Activated T-cell treated with anti-CD3 and anti-CD28 coated beads, Interleukin-2, amount 50 U/mL, for 48 hours (primary cell): Measurements from ENCODE around the gene SLC4A2.

Experiments used
- DNase-seq, 2 experiments: peaks; one replicate each; pipeline ENCODE4 v3.0.0-alpha.2; 2020

The SLC4A2 gene

DNA sequence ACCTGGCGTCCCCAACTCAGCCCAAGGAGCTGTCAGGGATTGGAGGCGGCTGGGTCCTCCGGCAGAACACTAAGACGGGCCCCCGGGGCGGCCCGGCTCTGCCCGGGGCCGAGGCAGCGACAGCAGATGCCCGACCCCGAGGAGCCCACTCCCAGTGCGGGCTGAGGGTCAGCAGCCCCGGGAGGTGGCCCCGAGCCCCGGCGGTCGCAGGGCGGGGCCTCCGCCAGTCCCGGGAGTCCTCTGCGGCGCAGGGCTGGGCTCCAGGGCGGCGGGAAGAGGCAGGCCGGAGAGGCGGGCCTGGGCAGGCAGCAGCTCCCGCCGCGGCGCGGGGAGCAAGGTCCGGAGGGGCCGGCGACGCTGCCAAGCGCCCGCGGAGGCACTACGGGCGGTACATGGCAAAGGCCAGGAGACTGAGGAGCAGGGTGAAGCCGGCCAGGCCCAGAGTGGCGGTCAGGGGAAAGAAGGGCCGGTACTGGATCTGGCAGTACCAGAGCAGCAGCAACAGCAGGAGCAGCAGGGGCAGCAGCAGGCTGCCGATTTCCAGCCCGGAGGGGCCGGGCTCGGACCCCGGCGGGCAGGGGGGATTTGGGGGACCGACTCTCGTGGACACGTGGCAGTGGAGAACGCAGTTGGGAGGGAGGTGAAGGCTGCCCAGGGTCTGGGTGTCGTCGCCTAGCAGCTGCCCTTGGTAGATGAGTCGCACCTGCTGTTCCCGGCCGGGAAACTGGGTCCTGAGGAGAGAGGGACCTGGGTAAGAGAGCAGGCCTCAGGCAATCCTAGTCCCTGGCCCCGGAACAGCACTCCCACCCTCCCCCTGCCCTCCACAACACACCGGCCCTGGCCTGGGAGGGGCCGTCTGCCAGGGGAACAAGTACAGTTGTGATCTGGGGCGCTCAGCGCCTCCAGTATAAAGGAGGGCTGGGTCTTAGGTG lies 22.0 kb downstream of the SLC4A2 start:
- DNase-seq, result no peak

DNA sequence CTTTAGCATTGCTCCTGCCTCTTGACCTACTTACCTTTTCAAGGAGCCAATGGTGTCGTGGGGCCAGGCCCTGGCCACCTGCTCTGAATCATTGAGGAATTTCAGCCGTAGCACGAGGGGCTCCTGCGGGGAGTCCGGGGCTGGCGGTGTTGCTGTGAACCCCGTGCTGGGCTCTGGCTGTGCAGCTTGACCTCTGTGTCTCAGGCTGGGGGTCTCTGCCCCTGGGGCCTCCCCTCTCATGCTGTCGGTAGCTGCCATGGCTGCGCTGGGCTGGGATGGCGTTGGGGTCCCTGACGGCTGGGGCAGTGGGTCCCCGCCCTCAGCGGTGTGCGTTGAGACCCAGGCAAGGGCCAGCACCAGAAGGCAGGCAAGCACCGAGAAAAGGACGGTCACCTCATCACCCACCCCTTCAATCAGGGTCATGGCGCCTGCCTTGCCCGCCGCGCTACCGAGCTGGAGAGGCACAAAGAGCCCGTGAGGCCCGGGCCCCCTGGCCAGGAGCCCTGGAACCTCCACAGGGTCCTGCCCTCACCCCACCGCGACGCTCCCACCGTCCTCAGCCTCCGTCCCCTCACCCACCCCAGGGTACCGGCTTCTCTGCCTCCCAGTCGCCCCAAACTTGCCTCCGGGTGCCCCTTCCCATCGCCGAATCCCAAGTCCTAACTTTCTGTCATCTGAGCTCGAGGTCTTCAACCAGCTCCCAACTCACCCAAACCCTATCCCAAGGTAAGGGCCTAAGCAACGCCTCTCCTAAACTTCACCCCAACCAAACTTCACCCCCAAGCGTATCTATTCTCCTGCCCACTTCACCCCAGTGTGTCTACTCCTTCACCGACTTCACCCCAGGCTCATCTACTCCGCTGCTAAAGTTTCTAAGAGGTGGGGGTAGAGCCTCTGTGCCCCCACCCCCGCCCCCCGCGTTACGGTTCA lies 23.0 kb downstream of the SLC4A2 start:
- DNase-seq, result no peak

DNA sequence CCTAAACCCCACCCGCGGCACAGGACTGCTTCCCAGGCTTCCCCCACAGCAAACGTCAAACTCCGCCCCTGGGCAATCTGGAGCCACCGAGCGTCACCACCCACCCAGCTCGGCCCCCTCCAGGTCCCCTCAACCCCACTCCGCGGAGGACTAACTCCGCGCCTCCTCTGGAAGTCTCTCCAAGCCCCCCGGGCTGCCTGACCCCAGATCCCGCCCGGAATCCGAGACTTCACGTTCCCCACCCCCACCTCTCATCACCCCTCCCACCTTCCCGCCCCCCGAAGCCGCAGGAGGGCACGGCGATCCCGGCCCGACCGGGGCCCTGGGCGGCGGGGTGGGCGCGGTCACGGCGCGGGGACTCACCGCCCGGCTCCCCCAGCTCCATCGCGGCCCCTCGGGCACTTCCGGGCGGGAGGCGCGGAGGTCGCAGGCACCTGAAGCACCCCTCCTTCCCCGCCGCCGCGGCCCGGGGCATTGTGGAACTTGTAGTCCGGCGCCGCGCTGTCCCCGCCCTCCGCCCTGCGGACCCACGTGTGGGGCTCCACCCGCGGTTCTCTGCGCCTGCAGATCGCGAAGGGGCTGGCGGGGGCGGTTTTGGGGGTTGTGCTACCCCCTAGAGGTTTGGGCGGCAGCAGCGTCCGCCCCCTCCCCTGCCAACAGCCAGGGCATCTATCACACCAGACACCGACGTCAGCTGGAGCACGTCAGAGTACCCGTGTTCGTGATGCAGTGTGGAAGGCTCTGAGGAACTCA lies 23.9 kb downstream of the SLC4A2 start, which contains the start of gene TMUB1:
Gene TMUB1 (minus strand): TSS at position 423 of the 753 bp plus-strand sequence. CDS start 930 bp downstream, outside the sequence.
- peak; percentile 86 to 89 for DNase-seq

DNA sequence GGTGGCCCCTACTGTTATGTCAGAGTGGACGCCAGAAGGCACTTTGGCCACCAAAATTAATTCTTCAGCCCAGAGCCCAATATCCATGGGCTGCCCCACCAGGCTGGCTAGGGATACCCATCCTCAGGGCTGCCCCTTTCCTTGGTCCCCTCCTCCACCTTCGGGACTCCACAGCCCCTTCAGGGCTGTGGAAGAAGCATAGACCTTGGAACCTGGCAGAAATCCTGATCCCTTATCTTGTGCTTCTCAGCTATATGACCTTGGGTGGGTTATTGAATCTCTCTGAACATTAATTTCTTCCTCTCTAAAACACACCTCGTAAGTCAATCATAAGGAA lies 24.4 kb downstream of the SLC4A2 start:
- DNase-seq, result no peak

DNA sequence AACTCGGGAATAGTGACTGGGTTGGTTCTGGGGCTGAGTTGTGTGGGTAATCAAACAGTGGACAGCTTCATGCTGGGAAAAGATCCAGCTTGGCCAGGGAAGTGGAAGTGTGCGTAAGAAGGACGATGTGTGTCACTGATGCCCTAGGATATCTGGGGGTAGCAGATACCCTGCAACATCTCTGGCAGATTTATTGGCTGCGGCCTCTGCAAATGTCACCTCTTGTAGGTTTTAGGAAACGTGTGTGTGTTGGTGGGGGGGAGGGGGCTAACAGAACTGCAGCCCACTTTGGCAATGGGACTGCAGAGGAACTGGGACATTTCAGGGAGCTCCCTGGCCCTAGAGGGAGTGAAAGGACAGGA lies 25.9 kb downstream of the SLC4A2 start:
- no peak for DNase-seq

DNA sequence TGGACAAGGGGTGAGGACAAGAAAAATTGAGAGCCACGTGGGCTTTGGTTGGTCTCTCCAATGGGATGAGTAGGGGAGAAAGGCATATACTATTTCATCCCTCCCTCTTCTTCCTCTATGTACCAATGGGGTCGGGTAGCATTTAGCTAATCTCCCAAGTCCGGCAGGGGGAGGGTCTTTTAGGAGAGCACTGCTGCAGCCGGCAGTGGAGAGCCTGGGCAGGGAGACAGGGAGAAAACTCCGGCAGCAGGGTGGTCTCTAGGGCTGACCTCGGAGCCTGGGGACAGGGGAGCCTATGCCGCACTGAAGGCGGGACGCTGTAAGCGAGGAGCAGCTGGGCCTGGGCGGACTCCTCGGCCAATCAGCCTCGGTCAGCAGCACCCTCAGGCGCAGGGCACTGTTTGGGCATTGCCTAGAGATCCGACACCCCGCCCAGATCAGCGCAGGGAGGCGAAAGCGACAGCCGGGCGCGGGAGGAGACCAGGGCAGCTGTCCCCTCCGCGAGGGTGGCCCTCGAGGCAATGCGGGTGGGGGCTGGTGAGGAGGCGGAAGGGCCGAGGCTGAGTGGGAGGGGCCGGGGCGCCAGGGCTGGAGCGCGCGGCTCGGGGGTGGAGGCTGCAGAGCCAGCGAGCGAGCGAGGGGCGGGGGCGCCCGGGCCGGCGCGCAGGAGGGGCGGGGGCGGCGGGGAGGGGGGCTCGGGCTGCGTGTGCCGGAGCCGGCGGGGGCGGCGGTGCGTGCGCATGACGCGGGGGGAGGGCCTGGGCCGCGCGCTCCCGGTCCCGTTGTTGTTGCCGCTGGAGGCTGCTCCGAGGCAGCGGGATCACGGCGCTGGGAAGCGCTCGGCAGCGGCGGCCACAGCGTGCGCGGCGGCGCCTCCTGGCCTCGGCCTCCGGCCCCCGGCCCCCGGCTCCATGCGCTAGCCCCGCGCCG lies 26.6 kb downstream of the SLC4A2 start, which contains the start of gene AGAP3:
Gene AGAP3 (plus strand): TSS at position 785 of the 930 bp plus-strand sequence. CDS start 267 bp downstream, outside the sequence.
- DNase-seq, result peak; percentile 57 to 68

DNA sequence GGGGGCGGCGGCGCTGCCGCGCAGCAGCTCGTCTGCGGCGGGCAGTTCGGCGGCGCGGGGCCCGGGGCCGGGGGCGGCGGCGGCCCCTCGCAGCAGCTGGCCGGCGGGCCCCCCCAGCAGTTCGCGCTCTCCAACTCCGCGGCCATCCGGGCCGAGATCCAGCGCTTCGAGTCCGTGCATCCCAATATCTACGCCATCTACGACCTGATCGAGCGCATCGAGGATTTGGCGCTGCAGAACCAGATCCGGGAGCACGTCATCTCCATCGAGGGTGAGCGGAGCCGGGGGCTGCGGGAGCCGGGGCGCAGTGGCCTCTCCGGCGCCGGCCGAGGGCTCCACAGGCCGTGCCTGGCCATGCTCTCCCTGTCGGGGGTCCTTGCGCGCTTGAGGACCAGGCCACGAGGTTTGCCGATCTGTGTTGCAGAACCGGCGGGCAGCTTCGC lies 27.4 kb downstream of the SLC4A2 start:
- DNase-seq, result peak; percentile 56 to 59

DNA sequence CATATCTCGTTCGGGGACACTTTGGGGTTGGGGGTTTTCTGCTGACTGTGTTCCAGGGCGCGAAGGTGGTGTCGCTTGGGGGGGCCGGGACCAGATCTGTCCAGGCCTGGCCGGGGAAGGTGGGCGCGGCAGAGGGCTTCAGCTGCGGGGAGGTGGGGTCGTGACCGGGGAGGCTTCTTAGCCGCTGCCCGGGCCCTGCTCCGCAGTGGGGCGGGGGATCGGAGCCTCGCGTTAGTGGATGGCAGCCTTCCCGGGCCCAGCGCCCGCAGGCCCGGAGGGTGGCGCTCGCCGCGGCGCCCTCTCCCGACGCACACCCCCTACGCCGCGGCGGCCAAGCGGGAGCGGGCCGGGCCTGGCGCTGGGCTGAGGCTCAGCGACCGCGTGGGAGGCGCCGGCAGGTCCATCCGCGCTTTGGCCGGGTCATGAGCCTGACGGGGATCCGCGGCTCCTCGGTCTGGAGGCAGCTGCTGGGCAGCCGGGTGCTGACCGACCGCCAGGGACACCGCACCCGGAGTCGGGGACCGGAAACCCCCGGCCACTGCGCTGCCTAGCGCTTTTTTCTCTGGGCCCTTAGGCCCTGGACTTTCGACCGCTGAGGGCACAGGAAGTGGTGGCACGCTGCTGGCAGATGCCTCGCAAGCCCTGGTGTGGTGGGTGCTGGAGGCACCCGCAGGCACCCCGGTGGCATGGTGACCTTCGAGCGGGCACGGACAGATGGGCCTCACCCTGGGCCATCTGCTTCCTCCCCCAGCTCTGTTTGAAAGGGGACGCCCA lies 28.0 kb downstream of the SLC4A2 start:
- peak; percentile 58 to 66 for DNase-seq

DNA sequence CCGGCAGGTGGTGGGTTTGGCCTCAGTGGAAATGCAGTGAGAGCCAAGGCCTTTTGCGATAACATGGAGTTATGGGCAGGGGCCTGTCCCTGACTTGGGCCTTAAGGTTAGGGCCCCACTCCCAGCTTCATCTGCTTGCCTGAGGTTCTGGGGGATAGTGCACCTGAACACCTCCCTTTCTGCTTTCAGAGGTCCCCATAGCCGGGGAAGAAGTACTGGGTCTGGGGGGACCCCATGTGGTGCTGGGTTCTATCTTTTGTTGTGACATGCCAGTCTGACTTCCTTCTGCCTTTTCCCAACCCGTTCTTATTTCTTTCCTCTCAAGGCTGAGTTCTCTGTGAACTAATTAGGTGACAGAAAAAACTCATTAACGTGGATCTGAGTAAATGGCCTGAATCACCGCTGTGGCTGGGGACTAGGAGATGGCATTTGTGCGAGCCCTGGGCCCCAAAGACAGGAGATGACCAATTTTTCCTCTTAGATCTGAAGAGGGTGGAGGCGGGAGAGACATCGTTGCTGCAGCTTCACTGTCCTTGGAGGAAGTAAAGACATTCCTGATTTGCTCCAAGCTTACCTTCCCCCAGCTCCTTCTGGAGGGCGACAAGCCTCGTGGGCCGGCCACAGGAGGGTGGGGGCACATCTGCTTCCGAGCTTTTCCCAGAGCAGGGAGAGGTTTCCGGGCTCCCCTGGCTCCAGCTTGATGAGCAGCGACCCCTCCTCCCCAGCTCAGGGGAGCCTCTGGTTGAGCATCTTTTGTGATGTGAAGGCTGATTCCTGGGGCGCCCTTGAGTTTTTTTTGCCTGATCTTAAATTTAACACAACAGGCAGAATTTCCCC lies 28.8 kb downstream of the SLC4A2 start:
- no peak for DNase-seq

DNA sequence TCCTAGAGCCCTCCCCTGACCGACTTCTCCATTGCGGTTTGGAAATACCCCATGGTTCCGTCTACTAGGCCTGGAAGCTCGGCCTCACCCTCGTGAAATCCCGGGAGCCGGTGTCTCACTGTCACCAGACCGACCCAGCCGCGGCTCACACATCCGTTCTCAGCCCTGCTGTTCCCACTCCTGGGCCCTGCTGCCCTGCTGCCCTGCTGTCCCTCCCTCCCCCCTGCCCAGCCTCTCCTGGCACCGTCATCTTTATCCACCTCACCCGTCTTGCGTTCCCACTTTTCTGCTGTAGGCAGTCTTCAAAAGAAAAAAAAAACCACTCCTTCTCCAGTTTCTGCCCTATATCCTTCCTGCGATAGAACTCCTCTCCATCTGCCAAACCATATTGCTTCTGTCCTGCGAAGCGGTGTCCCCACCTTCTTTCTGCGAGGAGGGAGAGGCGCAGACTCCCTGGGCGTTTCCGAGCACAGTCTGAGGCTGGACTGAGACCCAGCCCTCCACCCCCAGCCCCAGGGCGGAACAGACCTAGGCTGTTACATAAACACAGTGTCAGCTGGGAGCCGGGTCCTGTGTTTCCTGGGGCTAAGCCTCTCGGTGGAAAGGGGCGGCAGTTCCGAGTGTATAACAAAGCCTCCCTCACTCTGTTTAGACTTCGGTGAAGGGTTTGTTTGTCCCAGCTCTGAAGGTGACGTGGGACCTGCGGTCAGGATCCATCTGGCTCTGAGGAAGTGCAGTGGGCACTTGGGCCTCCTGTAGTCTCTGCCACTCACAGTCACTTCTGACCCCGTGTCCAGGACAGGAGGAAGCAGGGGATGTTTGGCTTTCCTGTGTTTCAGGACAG lies 29.7 kb downstream of the SLC4A2 start:
- no peak for DNase-seq

DNA sequence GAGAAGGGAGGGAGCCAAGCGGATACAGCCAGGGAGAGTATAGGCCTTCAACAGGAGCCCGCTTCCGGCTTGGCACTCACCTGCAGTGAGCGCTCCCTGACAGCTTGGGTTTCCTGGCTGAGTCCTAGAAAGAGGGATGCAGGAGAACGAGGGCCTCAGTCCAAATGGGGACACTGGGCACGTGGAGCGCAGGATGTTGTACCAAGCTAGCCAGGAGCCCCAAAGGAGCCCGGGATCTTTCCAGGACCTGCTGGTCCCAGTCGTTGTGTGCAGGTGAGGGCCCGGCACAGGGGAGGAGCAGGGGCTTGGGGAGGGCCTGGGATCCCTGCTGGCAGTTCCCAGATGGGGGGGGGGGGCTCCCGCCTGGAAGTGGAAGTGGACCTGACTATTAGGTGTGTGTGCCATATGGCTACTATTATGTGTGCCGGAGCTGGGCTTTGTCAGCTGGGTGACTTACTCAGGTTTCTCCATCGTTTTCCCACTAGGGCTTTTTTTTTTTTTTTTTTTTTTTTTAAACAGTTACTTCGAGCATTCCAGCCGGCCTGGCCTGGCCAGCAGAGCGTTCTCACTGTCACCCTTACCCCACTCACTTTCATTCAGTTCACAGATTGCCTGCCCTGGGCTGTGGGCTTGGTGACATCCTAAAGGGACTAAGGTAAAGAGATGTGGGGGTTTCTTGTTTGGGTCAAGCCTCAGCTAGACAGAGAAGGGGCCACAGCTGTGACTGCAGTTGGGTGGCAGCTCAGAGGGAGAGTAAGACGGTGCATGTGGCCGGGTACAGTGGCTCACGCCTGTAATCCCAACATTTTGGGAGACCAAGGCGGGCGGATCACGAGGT lies 30.7 kb downstream of the SLC4A2 start:
- no peak for DNase-seq

DNA sequence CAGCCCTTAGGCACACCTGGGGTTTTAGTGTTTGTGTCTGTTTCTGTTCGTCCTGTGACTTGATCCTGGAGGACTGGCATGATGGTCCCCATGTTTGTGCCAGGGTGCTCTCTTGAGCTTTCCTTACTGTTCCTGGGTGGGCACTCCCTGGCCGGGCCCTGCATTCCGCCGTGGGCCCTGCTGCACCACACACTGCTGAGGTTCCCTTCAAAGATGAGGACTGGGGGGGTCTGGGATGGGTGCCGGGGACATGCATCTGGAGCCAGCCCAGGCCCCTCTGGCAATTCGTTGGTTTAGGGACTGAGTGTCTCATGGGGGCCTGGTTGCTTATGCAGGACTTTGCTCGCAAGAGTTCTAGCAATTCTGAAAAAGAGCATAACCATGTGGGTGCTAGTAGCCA lies 31.6 kb downstream of the SLC4A2 start:
- DNase-seq, result no peak

DNA sequence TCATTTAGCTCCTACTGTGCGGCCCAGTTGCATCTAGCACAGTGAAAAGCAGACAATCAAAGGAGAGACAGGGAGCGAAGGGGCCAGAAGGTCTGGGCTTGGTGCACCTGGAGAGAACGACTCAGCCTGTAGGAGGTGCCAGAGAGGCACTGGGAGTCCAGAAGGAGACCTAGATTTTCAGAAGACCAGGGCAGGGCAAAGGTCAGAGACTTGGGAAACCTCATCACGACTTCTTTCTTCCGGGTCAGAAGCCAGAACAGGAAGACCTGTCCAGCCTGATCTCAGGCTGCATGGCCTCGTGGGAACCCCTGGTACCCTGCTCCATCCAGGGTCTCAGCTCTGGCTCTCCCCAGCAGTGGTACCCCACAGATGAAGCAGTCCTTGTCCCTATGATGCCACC lies 32.0 kb downstream of the SLC4A2 start:
- peak in 1 of 2 experiments; percentile 51 for DNase-seq

DNA sequence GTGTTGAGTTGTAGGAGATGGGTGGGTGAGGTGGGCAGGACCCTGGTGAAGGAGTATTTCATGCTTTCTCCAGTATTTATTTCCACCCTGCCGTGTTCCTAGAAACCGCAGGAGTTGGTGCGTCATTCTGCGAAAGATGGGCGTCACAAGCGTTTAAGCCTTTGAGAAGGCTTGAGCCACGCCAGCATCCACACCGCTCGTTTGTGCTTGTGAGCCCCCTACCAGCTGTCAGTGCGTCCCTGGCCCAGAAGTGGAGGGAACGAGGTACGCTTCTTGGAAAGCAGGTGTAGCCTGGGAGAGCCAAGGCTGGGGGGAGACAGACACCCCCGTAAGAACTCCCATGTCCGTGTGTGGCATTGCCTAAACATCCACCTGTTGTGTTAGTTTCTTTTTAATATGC lies 32.6 kb downstream of the SLC4A2 start:
- DNase-seq, result no peak

DNA sequence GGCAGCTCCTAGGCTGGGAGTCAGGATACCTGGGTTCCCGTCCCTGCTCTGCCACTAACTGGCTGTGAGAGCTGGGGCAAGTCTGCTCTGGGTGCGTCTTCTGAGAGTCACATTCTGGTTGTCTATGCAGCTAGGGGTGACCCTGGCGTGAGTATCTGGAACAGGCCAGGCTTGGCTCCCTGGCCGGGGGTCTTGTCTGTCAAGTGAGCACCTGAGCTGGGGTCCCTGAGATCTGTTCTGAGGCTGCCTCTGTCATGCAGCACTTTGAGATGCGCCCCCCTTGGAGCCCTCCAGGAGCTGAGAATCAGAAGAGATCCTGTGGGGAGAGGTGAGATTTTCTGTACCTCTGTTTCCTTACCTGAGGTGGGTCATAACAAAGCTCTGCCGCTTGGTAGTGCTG lies 34.4 kb downstream of the SLC4A2 start:
- DNase-seq, result no peak

DNA sequence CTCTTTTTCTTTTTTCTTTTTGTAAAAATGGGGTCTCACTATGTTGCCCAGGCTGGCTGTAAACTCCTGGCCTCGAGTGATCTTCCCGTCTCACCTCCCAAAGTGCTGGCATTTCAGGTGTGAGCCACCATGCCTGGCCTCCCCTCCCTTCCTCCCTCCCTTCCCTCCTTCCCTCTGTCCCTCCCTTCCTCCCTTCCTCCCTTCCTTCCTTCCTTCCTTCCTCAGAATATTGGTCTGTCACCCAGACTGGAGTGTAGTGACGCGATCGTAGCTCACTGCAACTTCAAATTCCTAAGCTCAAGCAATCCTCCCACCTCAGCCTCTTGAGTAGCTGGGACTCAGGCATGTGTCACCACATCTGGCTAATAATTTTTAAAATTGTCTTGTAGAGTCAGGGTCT lies 35.3 kb downstream of the SLC4A2 start:
- no peak for DNase-seq

DNA sequence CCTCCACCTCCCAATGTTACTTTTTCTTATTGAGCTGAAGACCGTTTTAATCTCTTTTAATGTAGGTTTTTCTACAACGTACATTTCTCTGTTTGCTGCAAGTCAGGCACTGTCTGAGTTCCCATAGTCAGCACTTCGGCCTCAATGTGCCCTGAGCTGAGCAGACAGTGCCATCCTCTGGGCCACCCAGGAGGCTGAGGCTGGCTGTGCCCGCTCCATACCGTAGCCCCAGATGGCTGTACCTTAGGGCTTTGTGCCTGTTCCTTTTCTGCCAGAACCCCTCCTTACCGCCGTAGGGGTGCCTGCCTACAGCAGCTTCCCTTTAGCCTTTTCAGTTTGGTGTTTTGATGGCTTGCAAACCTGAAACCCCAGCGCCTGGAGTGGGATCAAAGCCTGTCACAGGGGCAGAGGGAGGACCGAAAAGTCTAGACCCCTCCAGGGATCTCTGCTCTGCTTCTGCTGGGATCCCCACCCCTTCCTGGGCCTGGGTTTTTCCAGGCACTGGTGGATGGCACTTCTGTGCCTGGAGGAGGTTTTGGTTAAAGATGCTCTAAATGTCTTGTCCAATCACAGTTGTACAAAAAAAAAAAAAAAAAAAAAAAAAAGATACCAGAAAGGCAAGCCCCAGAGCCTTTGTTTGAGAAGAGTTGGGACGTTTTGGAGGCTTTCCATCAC lies 35.9 kb downstream of the SLC4A2 start:
- no peak for DNase-seq
